Measurements from ENCODE around the gene DYSF.

DNA sequence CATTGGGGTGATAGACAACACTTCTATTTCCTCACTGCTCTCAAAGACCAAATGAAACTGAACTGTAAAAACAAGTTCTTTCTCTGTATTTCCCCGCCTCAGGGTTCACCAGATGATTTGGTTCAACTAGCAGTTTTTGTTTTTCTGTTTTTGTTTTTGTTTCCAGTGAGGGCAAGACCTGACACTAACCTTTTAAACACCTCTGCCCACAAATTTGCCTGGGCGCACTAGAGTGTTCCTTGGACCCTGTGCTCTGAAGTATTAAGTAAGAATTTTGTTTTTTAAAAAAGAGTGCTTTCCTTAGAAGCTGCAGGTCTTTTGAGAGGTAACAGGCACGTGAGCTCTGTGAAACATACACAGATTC lies 92.9 kb downstream of the DYSF start:
- TF ChIP-seq, protein P1, sequence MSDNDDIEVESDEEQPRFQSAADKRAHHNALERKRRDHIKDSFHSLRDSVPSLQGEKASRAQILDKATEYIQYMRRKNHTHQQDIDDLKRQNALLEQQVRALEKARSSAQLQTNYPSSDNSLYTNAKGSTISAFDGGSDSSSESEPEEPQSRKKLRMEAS (IDR thresholded peaks at IDR 0.05): no peak
- no peak for TF ChIP-seq TAF1 (IDR thresholded peaks at IDR 0.05; ENCODE audit: low read depth)
- no peak for TF ChIP-seq CREB1 (IDR thresholded peaks at IDR 0.05; ENCODE audit: low read depth)
- TF ChIP-seq FOXM1 (IDR thresholded peaks at IDR 0.05; ENCODE audit: borderline replicate concordance, low read depth): no peak
- TF ChIP-seq EP300 (IDR thresholded peaks at IDR 0.05; ENCODE audit: borderline replicate concordance): no peak
- no peak for TF ChIP-seq CEBPB (IDR thresholded peaks at IDR 0.05)
- TF ChIP-seq YY1 (IDR thresholded peaks at IDR 0.05; ENCODE audit: low read depth): no peak
- no peak for TF ChIP-seq TCF12 (IDR thresholded peaks at IDR 0.05; ENCODE audit: low read depth)
- TF ChIP-seq, protein P2, sequence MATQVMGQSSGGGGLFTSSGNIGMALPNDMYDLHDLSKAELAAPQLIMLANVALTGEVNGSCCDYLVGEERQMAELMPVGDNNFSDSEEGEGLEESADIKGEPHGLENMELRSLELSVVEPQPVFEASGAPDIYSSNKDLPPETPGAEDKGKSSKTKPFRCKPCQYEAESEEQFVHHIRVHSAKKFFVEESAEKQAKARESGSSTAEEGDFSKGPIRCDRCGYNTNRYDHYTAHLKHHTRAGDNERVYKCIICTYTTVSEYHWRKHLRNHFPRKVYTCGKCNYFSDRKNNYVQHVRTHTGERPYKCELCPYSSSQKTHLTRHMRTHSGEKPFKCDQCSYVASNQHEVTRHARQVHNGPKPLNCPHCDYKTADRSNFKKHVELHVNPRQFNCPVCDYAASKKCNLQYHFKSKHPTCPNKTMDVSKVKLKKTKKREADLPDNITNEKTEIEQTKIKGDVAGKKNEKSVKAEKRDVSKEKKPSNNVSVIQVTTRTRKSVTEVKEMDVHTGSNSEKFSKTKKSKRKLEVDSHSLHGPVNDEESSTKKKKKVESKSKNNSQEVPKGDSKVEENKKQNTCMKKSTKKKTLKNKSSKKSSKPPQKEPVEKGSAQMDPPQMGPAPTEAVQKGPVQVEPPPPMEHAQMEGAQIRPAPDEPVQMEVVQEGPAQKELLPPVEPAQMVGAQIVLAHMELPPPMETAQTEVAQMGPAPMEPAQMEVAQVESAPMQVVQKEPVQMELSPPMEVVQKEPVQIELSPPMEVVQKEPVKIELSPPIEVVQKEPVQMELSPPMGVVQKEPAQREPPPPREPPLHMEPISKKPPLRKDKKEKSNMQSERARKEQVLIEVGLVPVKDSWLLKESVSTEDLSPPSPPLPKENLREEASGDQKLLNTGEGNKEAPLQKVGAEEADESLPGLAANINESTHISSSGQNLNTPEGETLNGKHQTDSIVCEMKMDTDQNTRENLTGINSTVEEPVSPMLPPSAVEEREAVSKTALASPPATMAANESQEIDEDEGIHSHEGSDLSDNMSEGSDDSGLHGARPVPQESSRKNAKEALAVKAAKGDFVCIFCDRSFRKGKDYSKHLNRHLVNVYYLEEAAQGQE (IDR thresholded peaks at IDR 0.05; ENCODE audit: low read depth): no peak
- no peak for TF ChIP-seq TEAD4 (IDR thresholded peaks at IDR 0.05)
